Activated T-cell treated with anti-CD3 and anti-CD28 coated beads, Interleukin-2, amount 50 U/mL, for 1 hour (primary cell): ENCODE data around the gene KCNJ6.

Experiments
- DNase-seq: peaks from one replicate; pipeline ENCODE4 v3.0.0-alpha.2; 2020

The KCNJ6 gene

GRCh38 chr21:37903396-37903795 is 12.9 kb downstream of the KCNJ6 start:
- DNase-seq, result no peak

GRCh38 chr21:37899146-37899545 is 17.1 kb downstream of the KCNJ6 start:
- no peak for DNase-seq

DNA sequence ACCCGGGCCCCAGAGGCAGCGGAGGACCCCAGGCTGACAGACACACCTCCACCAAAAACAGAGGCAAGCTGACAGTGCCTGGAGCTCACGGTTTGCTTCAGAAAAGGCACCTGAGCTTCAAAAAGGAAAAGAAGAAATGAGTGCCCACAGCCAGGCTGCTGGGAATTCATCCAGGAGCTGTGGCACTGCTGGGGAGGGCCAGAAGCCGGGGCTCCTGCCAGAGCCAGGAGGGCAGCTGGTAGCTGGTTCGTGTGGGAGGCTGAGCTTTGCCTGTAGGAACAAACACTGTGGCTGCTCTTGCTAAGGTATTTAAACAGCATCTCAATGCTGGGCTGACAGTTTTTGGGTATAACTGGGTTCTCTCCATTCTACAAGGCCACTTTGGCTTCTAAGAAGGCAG is 19.5 kb downstream of the KCNJ6 start:
- DNase-seq, result no peak

DNA sequence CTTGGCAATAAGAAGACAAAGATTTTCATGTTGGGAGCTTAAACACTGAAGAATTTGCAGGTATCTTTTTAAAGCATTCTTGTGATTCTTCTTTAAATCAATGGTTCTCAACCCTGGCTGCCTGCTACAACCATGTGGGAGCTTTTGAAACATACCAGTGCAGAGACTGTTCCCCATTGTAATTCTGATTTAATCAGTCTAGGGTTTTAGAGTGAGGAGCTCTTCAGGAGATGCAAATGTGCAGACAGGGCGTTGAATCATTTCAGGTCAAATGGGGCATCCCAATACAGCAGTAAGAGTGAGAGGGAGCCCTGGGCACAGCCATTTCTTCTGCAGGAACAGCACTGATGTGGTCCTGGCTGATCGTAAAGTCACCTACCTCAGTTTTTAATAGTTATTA is 24.3 kb downstream of the KCNJ6 start:
- DNase-seq, result no peak

DNA sequence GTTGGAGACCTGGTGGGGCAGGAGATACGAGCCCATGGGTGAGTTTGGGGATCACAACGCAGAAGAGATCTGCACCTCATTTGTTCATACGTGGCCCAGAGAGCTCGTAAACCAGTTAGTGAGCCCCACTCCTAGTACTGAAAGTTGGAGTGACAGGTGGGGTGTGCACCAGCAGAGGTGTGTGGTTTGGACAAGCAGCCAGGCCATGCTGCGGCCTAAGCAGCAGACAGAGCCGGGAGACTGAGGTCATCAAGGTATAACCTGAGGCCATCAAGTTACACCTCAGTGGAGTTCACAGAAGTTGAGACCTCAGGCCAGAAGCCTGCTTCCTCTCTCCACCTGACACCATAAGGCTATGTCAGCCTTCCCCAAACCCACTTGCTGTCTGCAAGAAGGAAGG is 27.6 kb downstream of the KCNJ6 start:
- DNase-seq, result no peak

DNA sequence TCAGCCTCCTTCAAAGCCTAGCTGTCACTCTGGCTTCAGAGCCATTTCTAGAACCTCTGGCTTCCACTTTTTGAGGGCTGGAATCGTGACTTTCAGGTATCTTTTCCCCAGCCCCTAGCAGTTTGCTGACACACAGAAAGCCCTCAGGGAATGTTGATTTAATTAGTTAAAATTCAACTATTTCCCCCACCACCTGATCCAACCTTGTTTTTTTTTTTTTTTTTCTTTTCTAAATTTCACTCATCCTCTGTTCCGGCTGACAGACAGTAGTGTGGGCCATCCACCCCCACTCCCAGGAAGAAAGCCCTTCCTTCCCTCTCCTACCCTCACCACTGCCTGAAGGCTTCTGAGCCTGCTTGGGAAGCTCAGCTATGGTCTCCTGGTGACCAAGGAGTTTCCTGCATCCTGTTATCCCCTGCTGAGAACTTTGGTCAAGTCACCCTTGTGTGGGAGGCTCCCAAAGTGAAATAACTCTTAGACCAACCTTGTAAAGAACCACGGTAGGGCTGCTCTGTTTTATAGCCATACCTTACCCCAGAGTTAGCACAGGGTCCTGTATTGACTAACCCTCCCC is 29.4 kb downstream of the KCNJ6 start:
- DNase-seq, result no peak

DNA sequence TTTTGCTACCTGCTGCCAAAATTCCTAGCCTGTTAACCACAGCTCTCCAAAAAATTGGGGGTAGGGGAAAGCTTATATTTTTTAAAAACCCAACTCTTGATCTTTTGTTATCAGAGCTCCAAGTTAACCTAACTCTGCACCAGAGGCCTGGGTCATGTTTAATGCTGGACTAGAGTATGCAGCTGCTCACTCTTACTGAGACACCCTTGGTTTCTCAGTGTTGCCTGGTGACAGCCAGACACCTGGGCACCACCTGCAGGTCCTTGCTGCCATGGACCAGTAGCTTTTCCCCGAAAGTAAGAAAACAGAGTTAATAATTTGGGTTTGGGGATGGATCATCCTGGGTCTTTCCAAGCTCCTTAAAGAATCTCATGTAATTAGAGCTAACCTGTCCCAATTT is 30.1 kb downstream of the KCNJ6 start:
- DNase-seq, result no peak

DNA sequence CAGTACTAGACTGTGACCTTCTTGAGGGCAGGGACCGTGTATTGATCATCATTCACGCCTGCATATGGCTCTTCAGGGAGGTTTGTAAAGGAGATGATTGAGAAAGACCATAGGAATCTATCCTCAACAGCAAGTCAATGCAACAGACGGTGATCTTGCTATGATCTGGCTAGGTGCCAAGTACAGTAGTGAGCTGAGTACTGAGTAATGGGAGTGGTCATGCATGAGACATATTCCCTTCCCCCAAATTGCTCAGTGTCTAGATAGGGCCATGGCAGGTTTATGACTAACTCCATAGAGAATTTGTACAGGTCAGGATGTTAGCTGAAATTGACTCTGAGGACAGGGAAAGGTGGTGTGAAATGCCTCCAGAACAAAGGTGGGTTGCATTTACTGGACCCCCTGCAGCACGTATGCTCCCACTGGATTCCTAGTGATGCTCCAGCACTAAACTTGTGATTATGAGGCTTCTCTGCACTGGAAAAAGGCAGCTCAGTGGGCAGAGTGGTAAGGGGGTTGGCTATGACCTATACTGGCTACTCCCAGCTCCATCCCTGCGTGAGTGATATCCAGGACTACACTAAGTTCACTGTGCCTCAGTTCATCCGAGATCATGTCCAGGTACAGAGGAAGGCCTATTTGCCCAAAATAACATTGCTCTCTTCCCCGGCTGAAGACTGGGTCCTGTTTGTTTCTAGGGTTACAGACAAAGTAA is 37.2 kb downstream of the KCNJ6 start:
- no peak for DNase-seq

GRCh38 chr21:37877888-37878684 is 38.2 kb downstream of the KCNJ6 start:
- DNase-seq, result no peak

DNA sequence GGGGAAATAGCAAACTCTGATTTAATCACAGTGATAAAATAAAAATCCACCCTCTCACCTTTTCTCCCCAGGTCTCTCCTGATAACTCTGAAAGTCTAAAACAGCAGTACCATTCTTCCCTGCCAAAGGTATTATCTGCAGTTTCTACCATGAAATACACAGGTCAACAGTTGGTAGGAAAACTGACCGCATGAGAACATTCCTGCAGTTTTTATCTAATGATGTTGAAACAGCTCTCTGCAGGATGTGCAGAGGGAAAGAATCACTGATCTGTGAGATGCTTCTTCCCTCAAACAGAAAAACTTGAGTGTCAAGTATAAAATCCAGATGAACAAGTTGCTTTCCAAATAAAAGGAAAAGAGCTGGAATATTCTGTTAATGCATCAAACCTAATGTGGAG is 39.1 kb downstream of the KCNJ6 start:
- DNase-seq, result no peak

DNA sequence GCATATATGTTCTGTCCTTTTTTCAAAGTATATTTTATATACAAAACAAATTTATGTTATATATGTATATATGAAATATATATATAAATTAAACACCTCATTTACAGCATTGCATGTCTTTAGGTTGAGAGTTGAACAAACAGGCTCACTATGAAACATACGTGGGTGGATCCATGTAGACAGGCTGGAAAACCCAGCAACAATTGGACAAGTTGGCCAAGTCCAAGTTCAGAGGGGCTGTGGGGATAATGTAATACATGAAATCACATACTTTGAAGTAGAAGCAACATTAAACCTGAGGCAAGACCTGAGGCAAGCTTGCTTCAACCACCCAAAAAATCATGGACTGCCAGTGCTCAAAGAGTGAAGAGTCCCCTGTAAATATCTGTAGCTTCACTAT is 39.7 kb downstream of the KCNJ6 start:
- DNase-seq, result no peak

DNA sequence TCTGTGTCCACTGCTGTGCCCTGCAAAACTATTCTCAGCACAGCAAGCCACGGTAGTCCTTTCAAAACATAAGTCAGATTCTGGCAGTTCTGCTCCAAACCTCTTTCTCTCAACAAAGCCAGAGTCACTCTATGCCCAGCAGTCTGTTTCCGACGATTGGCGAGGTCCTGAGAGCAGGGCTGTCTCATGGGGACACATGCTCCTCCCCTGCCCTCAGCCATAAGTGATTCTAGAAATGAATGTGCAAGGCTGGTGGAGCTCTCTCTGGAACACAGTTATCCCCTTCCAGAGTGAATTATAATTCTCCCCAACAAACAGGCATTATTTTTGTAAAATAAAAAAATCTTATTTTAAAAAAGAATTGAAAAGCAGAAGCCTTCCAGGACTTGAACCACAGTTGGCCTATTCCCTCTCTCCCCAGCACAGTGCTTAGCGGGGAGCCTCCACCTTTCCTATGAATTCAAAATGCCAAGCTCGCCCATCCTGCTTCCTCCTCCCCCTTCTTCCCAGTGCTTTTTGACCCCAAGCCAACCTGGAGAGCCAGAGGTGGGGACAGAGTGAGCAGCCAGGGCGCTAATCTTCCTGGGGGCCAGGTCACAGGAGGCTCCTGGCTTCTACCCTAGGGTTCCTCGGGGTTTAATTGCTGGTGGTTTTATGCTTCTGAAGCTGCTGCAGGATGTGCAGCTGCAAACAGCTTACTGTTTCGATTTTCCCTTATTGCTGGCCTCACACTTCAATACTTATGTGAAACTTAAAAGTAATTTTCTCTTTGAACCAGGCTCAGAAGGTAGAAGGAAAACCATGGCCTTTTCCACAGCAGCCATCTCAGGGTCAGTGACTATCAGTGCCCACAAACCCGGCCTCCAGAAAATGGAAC is 41.1 kb downstream of the KCNJ6 start:
- no peak for DNase-seq

GRCh38 chr21:37874481-37874880 is 41.8 kb downstream of the KCNJ6 start:
- DNase-seq, result no peak

- DNase-seq, result no peak
Observed at GRCh38 chr21:37873655-37874054, 42.6 kb downstream of the KCNJ6 start.

DNA sequence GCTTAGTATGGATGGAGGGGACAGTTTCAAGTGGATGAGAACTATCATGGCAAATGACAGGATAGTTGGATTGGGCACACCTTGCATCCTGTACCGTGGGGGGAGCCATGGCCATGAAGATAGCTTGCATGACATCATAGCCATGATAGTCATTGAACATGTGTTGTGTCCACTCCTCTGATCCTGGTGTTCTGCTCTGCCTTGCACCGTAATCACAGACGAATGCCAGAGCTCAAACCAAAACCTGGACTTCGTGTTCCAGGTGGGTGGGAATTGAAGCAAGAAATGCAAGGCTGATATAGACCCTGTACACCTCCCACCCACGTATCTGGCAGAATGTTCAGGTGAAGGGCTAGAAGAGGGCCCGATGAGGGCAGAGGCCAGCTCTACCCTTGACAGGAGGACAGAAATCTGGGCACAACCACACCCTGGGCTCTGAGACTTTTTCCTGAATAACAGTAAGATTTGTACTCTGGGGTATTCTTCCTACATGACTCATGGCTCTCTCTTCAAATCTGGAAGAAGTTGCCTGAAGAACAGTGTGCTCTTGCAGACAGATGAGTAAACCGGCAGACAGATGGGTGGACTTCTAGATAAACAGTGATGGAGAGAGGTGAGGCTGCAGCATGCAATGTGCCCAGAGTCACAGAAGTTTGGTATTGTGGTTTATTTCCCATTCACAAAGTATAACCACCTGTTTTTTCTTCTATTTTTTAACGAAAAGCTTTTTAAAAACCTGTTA is 45.0 kb downstream of the KCNJ6 start:
- no peak for DNase-seq

GRCh38 chr21:37870221-37870620 is 46.0 kb downstream of the KCNJ6 start:
- DNase-seq, result no peak

DNA sequence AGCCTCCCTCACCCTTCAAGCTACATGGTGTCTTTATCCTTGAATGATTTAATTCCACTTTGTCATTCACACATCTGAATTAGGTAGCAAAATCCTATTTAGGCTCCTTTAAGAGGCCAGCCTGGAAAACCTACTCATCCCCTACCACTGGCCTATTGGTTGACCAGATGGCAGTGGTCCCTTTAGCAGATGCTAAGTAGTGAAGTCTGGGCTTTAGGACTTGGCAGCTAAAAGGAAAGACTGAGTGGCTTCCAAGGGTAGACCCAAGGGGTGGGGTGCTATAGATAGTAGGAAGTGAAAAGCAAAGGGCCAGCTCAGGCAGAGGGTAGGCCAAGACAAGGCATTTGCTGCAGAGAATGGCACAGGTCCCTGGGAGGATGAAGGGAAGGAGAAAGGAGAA is 46.6 kb downstream of the KCNJ6 start:
- no peak for DNase-seq

DNA sequence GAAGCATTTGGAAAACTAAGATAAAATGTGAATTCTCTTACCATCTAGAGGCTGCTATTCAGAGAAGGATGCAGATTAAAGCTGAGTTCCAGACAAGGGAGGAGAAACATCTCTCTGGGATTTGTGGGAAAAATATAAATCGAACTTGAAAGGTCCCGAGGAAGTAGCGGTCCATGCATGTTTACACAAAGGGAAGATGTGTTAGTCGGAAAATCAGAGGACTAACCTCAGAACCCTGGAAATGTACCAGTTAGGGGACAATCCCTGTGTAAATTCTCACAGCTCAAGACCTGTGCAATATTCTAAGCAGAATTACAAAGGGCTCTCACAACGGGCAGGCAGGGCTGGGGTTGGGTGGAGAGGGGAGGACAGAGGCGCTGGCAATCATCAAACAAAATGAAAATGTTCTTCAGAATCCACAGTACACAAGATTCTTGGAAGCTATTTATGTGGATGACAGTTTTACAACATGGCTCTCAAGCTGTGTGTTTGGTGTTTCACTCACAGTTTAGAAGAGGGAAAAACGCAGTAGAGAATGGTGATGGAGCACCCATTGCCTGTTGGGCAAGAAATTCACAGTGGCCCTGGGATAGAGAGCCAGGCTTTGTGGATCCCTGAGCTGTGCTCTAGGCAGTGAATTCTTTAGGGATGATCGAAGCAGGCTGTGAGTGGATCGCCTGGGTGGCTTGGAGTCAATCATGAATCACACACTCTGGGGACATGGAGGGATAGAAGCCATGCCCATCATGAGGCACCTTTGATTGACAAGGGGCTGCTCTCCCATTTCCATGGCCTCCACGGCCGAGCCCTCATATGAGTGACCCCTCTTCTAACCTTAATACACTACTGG is 47.6 kb downstream of the KCNJ6 start:
- no peak for DNase-seq

DNA sequence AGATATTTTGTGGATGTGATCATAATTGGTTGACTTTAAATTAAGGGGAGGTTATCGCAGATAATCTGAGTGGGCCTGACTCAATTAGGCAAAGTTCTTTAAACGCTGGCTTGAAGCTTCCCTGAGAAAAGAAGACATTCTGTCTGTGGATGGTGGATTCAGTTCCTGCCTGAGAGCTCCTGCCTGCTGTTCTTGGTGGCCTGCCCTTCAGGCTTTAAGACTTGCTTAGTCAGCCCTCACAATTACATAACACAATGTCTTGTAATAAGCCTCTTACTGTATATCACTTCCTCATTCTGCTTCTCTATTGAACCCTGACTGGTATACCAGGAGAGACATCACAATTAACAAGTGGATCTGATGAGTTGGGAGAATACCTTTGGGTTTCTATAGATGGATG is 50.2 kb downstream of the KCNJ6 start:
- no peak for DNase-seq

GRCh38 chr21:37865156-37865555 is 51.1 kb downstream of the KCNJ6 start:
- no peak for DNase-seq

DNA sequence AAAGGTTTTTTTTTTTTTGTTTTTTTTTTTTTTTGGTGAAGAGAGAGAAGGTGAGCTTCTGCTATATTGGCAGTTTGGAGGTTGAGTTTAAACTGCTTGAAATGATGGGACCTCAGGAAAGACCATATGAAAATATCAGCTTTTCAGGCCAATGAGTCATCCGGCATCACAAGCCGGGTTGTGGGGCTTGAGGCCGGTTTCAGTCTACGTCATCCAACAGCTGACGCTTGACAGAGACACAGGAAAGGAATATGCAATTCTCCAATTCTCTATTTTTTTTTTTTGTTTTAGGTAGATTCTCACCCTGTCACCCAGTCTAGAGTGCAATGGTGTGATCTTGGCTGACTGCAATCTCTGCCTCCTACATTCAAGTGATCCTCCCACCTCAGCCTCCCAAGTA is 52.4 kb downstream of the KCNJ6 start:
- DNase-seq, result no peak

- DNase-seq, result no peak
Observed at GRCh38 chr21:37862536-37862935, 53.7 kb downstream of the KCNJ6 start.
